ENCODE data around the gene TRIM42.

TRIM42 gene

DNA sequence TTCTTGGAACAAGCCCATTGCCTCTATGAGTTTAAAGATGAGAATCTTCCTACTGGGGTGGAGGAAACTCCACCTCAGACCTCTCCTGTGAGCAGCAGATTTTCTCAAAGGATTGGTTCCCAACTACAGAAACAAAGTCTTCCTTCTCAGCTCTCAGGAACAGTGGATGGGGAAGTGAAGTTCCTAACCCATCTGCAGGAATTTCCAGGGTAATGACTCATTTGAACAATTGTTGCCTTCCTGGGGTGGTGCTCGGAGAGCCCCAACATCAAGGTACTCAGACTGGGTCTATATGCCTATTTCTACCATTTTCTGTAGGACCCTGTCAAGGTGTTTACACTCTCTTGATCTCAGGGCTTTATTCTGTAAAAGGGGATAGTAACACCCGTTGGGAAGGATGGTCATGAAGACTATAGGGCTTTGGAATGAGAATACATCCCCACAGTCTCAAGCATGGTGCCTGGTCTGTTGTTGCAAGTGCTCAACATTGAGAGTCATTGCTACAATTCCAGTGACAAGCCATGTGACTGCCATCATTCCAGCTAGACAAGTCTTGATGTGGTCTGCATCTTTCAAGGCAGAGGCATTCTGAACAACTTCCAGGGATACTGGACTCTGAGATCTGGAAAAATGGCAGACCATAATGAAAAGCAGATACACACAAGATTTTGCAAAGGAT, 33.0 kb downstream of the TRIM42 start:
- DNase-seq (ENCODE audit: low read depth in 2 of 2), result no peak

DNA sequence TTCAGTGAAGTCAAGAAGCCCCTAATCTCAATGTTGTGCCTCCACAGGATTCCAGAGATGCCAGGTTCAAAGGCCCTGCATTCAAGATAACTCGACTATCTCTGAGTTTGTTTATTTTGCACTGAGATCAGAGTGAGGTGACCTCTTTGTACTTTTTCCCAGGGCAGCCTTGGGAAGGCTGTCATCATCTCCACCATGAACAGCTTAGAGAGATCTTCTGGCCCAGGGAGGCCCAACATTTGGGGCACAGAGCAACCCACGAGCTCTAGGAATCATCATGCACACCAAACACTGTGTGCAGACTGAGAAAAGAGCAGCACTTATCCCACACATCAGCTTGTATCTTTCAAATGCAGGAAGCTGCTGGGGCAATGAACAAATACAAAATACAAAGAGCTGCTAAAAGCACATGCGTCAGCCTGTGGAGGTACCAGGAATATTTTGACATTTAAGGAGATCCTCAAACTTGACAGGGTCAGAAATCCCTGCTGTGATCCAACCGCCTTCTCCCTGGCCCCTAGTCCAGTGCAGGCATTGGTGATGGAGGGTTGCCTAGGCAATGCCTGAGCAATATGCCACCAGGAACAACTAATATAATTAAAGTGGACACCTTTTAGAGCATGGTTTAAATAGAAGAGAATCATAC, 33.6 kb downstream of the TRIM42 start:
- no peak for DNase-seq (ENCODE audit: low read depth in 2 of 2)

DNA sequence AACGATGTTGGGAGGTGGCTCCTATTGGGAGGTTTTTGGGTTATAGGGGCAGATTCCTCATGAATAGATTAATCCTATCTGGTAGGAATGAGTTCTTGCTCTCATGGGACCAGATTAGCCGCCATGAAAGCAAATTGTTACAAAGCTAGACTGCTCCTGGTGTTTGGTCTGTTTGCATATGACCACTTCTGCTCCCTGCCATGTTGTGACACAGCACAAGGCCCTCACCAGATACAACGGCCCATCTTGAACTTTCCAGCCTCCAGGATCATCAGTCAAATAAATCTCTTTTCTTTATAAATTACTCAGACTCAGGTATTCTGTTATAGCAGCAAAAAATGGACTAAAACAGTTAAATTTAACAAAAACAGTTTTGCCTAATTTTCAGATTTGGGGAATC, 34.4 kb downstream of the TRIM42 start:
- no peak for DNase-seq (ENCODE audit: low read depth in 2 of 2)

DNA sequence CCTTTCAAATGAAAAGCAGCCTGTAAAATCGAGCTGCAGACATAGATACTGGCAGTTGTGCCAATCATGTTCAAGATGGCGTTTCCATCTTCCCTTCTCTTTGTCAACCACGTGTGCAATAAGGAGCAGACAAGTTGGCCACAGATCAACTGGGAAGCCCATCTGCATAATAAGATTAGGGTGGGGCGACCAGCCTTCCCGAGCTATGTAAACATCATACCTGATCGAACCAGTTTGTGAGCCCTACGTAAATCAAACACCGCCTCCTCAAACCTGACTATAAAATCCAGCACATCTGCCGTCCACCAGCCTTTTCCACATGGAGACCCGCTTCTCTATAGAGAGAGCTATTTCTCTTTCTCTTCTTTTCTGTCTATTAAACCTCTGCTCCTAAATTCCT, 37.2 kb downstream of the TRIM42 start:
- DNase-seq (ENCODE audit: low read depth in 2 of 2), result no peak

DNA sequence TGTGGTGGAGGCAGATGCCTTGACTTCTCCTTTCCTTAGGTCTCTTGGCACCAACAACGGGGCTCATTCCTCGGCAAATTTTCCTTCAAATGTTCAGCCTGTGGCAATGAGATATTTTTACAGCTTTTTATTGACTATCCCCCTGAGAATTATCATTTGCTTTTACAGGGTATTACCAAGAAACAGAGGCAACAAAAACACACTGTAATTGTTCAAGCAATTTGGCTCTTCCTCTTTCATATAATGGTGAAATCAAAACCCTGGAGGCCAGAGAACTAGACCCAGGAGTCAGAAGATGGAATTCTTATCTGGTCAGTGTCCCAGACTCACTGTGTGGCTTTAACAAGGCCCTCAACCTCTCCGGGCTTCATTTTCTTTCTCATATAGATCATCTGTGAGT, 40.1 kb downstream of the TRIM42 start:
- DNase-seq (ENCODE audit: low read depth in 2 of 2), result no peak

DNA sequence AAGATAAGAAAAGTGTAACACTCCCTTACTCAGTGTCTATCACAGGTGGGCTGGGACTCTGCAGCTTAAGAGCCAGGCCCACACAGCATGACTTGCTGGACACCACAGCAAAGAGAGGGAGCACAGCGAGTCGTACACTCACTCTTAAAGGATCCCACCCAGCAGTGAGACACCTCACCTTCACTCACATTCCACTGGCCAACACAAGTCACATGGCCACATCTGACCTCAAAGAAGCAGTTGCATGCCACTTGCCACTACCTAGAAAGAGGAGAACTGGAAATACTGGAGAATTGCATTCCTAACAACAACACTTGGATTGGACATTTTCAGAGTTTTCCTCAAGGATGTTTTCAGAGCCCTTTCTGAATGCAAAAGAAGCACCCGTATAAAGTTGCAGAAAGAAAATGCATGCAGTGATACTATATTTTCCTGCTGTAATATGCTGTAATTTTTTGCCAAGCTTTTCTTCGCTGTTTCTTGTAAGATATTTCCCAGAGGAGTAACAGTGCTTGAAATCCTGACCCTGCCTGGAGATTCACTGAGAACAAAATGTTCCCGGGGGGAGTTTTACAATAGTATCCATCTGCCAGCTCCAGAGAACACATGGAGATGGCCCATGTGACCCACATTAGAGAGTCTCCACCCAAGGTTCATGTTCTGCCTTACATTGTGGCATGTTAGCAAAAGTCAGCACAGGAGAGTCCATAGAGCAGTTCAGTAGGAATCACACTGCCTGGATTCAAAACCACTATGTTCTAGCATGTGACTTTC, 42.2 kb downstream of the TRIM42 start:
- no peak for DNase-seq (ENCODE audit: low read depth in 2 of 2)

DNA sequence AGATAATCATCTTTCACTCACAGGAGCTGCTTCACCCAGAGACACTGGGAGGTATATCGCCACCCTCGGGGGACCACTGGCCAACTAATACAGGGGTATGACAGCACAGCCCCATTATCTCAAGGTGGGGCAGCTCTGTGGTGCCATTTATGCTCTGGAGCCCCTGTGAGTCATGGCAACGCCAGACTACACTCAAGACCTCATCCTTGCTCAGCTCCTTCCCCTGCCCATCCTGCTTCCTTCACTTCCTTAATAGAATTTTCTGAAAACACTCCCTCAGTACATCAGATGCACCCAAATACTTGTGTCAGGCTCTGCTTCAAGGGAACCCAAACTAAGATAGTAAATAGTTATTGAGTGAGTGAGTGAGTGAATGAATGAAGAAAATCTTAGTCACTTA, 45.7 kb downstream of the TRIM42 start:
- no peak for DNase-seq (ENCODE audit: low read depth in 2 of 2)

DNA sequence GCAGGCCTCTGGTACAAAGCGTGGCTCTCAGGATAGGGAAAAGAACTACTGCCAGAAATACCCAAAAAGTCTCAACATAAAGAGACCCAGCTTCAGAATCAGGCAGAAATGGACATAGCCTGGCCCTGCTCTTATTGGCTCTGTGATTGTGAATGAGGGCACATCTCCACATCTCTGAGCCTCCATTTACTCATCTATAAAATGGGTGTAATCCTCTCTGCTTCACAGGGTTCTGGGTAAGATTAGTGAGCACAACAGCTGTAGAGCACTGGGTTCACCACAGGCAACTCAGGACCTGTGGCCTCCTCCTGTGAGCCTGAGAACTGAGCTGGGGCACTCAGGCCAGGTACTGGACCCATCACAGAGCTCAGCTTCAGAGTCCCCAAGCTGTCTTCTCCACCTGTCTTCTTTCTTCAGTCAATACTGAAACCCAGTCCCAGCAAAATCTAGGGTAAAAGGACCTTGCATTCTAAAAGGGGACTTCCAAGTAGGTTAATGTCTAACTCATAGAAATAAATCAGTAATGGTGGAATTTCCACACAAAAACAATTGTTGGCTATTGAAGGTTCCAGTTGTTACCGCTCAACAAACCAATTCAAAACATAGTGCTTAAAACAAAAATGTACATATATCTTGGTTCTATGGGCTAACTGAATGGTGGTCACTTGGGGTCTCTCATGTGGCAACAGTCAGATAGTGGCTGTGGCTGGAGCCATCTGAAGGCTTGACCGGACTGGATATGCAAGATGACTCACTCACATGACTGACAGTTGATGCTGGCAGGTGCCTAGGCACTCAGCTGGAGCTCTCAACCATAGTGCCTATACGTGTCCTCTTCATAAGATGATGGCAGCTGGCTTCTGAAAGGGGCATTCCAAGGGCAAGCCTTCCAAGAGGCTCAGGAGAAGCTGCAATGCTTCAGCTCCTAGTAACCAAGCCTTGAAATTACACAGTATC, 47.3 kb downstream of the TRIM42 start:
- DNase-seq (ENCODE audit: low read depth in 2 of 2), result no peak

DNA sequence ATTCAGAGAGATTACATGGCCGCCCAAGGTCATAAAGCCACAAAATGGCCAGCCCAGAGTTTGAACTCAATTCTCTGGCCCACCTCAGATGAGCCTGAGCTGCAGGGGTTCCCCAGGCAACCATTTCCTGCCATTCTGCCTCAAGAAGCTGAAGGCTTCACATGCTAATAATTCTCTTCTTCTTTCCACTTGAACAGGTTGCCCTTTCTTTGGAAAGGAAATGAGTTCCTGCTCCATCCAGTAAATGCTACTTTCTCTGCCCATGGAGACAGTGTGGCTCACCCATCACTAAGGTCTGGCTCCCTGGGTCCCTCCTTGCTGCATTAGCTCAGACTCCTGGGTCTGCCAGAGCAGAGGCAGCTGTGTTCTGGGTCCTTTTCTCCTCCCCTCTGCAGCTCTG, 48.2 kb downstream of the TRIM42 start:
- no peak for DNase-seq (ENCODE audit: low read depth in 2 of 2)

DNA sequence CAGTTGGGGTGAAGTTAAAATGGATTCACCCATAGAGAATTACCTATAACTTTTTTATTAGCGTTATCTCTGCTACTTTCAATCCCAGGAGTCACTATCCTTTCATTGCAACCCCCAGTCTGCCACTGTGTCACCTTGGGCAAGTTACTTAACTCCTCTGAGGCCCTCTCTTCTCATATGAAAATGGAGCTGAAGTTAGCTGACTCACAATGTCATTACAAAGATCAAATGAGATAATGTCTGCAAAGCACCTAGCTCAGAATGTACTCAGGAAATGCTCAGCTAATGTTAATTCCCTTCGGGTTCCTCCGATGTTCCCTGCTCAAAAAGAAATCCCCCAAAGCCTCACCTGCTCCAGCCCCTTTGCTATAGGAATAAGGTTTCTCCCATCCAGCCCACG, 50.0 kb downstream of the TRIM42 start:
- DNase-seq (ENCODE audit: low read depth in 2 of 2), result no peak

DNA sequence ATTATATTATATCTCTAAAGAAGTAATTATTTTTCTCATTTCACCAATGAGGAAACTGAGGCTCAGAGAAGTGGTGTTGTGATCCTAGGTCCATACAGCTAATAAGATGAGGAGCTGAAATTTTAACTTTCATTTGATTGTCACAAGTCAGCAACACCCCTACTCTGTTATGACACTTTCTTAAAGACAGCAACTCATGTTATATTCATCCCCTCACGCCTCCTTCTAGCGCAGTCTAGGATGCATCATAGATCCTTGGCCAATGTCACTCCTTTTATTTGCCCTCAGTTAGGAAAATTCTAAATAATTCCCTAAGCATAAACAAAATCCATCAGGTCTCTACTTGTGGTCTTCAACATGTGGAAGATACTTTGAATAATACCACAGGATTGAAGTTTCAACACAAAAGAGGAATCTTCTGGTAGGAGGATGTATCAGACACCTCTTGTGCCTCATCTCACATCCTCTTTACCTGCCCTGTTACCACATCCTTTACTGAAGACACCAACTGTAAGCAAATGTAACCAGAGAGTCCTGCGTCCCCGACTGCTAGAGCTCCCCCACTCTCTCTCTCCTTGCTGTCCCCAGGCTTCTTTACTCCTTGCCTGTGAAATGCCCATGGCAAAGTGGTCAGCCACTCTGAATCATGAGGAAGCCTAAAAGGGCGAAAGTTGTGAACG, 53.7 kb downstream of the TRIM42 start:
- DNase-seq (ENCODE audit: low read depth in 2 of 2), result no peak

DNA sequence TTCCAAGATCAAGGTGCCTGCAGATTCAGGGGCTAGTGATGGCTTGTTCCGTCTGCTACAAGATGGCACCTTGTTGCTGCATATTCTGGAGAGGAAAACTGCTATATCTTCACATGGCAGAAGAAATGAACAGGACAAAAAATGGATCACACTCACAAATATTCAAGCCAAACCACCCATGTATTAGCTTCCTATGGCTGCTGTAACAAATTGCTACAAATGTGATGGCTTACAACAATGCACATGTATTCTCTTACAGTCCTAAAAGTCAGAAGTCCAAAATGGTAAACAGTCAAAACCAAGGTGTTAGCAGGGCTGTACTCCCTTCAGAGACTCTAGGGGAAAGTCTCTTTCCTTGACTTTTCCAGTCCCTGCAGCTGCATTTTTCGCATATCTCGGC, 55.8 kb downstream of the TRIM42 start:
- no peak for DNase-seq (ENCODE audit: low read depth in 2 of 2)

DNA sequence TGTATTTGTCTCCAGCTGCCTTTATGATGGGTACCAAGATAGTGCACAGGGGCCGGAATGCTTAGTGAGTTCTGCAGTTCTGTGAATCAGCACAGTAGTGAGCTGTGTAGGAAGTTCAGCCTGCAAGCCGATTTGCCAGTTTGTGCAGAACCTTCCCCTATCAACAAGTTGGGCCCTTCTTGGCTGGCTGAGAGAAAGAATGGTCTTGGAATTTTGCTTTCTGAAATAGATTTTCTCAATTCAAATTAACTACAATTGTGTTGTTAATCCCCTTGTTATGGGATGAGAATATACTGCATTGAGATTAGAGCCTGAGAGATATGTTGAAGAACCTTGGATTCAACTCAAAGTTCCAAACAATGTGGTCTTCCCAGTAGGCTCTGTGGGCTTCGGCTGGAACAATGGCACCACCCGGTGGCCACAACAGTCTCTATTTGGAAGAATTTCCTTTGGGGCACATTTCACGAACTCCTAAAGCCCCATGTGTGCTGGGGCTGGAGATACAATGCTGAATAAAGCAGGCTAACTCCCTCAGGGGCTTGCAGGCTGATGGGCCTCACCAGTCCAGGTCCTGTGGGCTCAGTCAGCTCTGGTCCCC, 59.1 kb downstream of the TRIM42 start:
- no peak for DNase-seq (ENCODE audit: low read depth in 2 of 2)

DNA sequence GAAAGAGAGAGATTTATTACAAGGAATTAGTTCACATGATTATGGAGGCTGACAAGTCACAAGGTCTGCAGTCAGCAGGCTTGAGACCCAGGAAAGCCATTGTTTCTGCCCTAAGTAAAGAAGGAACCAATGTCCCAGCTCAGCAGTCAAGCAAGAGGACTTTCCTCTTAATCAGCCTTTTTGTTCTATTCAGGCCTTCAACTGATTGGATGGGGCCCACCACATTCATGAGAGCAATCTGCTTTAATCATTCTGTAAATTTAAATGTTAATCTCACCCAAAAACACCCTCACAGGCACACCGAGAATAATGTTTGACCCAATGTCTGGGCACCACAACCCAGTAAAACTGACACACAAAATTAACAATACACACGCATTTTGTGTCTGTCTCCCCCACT, 64.3 kb downstream of the TRIM42 start:
- no peak for DNase-seq (ENCODE audit: low read depth in 2 of 2)

DNA sequence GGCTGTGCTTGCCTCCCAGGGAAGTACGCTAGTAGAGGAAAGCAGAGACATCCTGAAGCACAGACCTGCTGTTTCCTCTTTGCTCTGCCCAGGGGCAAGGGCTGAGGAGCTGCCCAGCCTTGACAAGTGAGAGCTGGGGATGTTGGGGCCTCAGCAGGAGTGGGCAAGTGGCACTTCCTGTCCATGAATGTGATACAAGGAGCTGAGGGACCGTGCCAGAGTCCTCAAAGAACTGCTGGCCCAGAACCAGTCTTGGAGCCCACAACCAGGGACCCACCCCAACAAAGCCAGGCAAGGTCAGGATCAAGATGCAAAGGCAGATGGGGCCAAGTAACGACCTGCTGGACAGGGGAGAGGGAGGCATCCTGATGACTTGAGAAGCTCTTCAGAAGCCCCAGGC, 70.3 kb downstream of the TRIM42 start:
- DNase-seq (ENCODE audit: low read depth in 2 of 2), result no peak

DNA sequence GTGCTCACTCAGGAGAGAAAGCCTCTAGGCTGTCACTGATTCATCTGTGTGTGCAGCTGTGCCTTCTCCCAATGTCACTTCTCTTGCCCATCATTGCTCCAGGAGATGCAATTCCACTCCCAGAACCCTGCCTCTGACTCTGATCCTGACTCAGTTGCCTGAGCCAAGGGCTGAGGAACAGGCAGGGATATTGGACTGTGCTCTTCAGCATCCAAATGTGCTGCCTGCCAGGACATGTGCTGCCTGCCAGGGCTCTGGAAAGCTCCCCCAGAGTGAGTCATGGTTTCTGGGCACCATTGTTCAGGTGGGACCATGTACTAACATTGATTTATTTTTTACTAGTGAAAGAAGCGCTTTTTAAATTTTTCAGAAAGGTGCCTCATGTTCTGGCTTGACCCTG, 71.0 kb downstream of the TRIM42 start:
- no peak for DNase-seq (ENCODE audit: low read depth in 2 of 2)

All from stimulated activated CD8-positive, alpha-beta memory T cell treated with anti-CD3 and anti-CD28 coated beads, Interleukin-15, amount 100 ng/mL, for 4 hours (primary cell).